Hindlimb muscle (tissue), 1 donor: ENCODE data around the gene LSM2. TPM values are rescaled to one million over a fixed set of nuclear protein-coding genes. Genes with fewer than 3 reads are reported as not detected.
"Not testable (repeated sequence)": the region's sequence is repeated elsewhere in the genome, so short reads cannot be mapped to it uniquely, and the experiment has no call there.

Source experiments
- DNase-seq: peaks from one replicate; pipeline ENCODE4 v3.0.0-alpha.2; 2013
- polyA plus RNA-seq: library from polyadenylated mRNA; unstranded; fragments of 120-200 nt; gene quantifications from one replicate; pipeline ENCODE4 v1.2.1, GENCODE V29; 2013; ENCODE audit not compliant: insufficient read length

LSM2 gene
- polyA plus RNA-seq, 1 donor = 51.7 TPM

DNA sequence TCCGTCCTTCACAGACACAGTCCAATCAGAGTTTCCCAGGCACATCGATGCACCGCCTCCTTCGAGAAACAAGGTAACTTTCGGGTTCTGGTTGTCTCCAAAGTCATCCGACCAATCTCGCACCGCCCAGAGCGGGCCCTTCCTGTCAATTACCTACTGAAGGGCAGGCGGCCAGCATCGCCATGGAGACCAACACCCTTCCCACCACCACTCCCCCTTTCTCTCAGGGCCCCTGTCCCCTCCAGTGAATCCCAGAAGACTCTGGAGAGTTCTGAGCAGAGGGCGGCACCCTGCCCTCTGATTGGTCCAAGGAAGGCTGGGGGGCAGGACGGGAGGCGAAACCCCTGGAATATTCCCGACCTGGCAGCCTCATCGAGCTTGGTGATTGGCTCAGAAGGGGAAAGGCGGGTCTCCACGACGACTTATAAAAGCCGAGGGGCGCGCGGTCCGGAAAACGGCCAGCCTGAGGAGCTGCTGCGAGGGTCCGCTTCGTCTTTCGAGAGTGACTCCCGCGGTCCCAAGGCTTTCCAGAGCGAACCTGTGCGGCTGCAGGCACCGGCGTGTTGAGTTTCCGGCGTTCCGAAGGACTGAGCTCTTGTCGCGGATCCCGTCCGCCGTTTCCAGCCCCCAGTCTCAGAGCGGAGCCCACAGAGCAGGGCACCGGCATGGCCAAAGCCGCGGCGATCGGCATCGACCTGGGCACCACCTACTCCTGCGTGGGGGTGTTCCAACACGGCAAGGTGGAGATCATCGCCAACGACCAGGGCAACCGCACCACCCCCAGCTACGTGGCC is 20.7 kb upstream of the LSM2 start, which contains the start of gene HSPA1B:
TSS of gene HSPA1B (plus strand) at position 453 of the 794 bp plus-strand sequence. CDS start at position 666, 213 bp downstream.
- peak; percentile 99 for DNase-seq

DNA sequence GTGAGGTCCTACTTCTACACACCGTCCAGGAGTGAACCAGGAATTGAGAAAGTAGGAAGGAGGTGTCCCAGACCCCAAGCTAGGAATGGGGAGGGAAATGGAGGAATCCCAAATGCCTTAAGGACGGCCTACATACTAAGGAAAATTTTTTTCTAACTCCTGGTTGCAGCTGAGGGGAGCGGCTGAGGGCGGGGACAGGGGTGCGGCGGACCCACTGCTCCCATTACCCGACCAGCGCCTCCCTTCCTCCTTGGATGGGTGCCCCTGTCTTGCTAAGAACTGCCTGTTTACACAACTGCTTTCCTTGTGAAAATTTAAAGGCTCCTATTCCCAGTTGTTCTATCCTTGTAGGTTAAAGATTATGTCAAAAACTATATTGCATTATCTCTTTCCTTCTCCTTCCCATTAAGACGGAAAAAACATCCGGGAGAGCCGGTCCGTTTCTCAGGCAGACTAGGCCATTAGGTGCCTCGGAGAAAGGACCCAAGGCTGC is 20.1 kb upstream of the LSM2 start:
- peak; percentile 94 for DNase-seq

DNA sequence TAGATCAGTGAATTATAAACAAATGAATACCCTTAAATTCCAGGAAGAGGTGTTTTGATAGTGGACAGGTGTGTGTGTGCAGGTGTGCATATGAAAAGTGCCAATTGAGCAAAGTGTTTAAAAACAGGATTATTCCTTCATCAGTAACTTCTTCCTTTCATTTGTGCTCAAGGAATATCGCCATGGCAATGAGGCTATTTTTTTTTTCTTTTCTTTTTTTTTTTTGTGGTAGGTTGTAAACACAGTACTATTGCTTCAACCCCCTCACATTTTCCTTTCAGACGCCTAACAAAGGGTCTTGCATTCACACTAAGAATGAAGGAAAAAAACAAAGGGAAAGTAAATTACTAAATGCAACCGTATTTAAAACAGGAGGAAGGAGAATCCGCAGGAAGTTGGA is 18.8 kb upstream of the LSM2 start:
- no peak for DNase-seq

DNA sequence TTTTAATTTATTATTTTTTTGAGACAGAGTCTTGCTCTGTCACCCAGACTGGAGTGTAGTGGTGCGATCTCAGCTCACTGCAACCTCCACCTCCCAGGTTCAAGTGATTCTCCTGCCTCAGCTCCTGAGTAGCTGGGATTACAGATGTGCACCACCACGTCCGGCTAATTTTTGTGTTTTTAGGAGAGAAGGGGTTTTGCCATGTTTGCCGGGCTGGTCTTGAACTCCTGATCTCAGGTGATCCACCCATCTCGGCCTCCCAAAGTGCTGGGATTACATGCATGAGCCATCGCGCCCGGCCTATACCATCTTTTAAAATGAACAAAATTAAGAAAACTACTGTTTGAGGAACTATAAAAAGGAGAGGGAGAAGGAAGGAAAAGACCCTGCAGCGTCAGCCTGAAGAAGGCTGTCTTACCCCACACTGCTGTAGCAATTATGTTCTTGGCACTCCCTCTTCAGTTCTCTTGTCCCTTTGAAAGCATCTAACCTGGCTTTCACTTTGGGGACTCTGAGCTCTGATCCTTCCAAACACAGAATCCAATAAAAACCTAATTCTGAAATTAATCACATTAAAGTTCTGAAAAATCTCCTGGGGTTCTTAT is 16.9 kb upstream of the LSM2 start:
- DNase-seq = not testable (repeated sequence)

DNA sequence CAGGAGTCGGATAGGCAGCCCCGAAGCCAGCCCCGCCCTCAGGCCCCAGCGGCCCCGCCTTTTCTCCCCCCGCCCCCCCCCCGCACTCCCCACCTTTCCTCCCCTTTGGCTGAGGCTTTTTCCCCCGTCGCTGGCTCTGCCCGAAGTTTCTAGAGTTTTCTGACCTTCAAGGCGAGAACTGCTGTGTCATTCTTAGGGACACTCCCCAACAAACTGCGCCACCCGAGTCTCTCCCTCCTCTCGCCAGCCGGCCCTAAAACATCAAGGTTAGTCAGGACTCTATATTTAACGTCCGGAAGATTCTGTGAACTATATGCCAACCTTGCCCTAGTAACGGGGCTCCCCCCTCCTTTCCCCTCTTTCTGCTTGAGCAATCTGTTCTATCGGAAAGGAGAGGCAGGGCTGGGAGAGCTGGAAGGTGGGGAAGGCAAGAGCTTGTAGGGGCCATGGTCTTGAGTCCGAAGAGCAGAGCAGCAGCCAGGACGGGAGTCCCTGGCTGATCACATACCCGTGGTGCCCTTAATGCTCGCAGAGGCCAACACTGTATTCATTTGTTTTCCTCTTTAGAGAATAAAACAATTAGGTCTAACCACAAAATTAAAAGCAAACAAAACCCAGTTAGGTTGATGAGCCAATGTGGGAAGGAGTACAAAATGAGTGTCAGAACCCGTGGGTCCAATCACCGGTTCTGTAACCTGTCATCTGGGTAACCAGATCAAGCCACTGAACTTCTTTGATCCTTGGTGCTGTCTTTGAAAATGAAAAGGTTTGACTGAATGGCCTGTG is 15.5 kb upstream of the LSM2 start:
- DNase-seq = peak; percentile 71

DNA sequence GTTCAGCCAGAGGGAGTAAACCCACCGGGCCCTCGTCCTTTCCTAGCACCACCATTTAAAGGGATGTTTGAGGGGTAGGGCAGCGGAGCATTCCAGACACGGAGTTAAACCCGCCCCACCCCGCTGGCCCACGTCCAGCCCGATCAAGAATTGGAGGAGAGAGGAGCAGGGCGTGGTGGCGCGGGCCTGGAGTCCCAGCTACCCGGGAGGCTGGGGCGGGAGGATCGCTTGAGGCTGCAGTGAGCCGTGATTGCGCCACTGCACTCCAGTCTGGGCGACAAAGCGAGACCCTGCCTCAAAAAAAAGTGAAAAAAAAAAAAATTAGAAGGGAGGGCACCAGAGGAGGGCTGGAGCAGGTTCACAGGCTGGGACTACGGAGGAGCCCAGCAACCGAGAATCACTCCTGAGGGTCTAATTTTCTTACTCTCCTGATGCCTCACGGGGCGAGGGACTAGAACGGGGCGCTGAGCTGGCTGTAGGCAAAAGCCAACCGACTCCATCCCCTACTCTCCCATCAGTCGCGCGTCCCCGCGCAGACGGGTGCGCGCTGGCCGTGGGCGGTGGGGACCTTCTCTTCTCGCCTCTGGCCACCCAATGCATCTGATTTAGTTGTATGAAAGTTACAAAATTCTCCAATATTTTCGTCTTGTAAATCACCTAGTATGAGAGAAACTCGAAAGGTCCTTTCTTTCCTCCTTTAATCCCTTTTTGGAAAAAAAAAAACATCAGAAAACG is 14.7 kb upstream of the LSM2 start:
- peak; percentile 73 for DNase-seq

DNA sequence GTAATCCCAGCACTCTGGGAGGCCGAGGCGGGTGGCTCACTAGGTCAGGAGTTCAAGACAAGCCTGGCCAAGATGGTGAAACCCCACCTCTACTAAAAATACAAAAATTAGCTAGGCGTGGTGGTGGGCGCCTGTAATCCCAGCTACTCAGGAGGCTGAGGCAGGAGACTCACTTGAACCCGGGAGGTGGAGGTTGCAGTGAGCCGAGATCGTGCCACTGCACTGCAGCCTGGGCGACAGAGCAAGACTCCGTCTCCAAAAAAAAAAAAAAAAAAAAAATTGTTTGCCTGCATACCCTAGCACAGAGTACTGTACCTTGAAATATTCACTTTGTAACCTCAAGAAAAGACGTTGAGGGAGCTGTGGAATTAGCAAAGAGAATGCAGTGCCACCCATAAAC is 13.6 kb upstream of the LSM2 start:
- not testable (repeated sequence) for DNase-seq

DNA sequence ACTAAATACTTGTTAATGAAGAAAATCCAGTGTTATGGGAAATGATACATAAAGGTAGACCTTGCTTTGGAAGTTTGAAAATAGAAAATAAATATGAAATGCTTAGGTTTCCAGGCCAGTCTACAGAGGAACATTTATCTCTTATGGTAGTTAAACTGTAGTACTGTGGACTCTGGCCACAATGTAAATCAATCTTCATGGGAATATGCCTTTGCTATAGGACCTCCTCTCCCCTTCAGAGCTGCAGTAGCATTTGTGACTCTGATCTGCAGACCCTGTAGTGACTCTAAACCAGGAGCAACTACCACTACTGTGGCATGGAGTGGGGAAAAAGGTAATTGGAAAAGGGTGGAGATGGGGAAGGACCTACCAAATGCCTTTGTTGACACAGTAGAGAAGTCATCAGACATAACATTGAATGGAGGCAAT is 13.1 kb upstream of the LSM2 start:
- DNase-seq = no peak

DNA sequence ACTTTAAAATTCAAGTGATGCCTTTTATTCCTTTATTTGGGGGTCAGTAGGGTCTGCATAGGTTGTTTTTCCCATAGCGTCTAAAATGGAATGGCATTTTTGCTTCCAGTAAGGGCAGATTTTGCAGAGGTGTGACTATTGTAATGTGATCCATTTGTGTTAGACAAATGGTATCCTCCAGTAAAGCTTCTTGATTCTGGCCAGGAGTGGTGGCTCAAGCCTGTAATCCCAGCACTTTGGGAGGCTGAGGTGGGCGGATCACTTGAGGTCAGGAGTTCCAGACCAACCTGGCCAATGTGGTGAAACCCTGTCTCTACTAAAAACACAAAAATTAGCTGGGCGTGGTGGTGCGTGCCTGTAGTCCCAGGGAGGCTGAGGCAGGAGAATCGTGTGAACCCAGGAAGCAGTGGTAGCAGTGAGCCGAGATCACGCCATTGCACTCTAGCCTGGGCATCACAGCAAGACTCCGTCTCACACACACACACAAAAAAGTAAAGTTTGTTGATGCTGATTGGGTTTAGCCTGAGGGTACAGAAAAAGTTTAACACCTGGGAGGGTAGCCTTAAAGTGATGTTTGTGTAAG is 11.3 kb upstream of the LSM2 start:
- DNase-seq = not testable (repeated sequence)

DNA sequence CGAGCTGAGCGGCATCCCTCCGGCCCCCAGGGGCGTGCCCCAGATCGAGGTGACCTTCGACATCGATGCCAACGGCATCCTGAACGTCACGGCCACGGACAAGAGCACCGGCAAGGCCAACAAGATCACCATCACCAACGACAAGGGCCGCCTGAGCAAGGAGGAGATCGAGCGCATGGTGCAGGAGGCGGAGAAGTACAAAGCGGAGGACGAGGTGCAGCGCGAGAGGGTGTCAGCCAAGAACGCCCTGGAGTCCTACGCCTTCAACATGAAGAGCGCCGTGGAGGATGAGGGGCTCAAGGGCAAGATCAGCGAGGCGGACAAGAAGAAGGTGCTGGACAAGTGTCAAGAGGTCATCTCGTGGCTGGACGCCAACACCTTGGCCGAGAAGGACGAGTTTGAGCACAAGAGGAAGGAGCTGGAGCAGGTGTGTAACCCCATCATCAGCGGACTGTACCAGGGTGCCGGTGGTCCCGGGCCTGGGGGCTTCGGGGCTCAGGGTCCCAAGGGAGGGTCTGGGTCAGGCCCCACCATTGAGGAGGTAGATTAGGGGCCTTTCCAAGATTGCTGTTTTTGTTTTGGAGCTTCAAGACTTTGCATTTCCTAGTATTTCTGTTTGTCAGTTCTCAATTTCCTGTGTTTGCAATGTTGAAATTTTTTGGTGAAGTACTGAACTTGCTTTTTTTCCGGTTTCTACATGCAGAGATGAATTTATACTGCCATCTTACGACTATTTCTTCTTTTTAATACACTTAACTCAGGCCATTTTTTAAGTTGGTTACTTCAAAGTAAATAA is 10.6 kb upstream of the LSM2 start:
- DNase-seq = not testable (repeated sequence)

DNA sequence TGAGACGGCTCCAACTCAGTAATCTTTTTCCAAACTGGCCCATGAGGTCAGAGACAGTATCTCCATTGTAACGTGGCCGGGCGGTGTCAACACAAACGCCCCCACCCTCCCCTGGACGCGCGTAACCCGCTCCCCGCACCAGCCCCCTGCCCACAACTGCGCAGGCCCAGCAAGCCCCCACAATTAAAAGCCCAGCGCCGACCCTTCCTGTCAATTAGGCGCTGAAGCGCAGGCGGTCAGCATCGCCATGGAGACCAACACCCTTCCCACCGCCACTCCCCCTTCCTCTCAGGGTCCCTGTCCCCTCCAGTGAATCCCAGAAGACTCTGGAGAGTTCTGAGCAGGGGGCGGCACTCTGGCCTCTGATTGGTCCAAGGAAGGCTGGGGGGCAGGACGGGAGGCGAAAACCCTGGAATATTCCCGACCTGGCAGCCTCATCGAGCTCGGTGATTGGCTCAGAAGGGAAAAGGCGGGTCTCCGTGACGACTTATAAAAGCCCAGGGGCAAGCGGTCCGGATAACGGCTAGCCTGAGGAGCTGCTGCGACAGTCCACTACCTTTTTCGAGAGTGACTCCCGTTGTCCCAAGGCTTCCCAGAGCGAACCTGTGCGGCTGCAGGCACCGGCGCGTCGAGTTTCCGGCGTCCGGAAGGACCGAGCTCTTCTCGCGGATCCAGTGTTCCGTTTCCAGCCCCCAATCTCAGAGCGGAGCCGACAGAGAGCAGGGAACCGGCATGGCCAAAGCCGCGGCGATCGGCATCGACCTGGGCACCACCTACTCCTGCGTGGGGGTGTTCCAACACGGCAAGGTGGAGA is 8.5 kb upstream of the LSM2 start, which contains the start of the genes HSPA1A and HSPA1L:
TSS of gene HSPA1A (plus strand) at position 519 of the 814 bp plus-strand sequence. CDS start at position 733, 214 bp downstream.
TSS of gene HSPA1L (minus strand) at position 259 of the 814 bp plus-strand sequence. CDS start 3,311 bp downstream, outside the sequence.
- peak; percentile 97 for DNase-seq

DNA sequence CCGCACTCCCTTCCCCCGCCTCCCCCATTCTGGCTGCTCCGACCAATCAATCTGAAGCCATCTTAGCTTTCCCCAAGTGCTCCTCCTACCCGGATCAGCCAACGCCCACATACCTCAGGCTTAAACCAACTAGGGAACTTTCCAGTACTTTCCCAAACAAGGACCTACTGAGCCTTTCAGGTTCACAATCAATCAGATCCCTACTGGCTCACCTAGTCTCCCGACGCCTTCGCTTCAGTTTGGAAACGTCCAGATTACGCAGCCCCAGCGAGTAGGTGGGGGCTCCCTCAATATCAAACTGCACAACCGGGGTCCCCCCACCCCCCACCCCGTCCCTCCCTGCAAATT is 7.9 kb upstream of the LSM2 start:
- DNase-seq = peak; percentile 98

DNA sequence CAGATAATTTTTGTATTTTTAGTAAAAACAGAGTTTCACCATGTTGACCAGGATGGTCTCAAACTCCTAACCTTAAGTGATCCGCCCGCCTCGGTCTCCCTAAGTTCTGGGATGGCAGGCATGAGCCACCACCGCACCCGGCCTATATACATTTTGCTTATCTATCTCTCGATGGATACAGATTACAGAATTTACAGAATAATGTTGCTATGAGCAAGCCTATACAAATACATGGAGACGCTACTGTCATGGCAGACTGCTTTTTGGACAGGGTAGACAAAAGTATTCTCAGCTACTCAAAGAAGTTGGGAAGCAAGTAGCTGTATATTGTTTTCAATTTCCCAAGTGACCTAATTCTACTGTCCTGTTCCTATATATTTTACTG is 6.7 kb upstream of the LSM2 start:
- DNase-seq = no peak

DNA sequence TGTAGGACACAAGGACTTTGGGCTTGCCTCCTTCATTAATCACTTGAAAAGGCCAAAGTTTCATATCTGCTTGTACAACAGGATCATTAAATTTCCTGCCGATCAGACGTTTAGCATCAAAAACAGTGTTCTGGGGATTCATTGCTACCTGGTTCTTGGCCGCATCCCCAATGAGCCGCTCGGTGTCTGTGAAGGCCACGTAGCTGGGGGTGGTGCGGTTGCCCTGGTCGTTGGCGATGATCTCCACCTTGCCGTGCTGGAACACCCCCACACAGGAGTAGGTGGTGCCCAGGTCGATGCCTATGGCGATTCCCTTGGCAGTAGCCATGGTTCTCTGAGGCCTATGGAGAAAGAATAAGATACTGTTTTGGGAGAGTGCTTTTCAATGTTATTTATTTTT is 4.9 kb upstream of the LSM2 start:
- DNase-seq = no peak

DNA sequence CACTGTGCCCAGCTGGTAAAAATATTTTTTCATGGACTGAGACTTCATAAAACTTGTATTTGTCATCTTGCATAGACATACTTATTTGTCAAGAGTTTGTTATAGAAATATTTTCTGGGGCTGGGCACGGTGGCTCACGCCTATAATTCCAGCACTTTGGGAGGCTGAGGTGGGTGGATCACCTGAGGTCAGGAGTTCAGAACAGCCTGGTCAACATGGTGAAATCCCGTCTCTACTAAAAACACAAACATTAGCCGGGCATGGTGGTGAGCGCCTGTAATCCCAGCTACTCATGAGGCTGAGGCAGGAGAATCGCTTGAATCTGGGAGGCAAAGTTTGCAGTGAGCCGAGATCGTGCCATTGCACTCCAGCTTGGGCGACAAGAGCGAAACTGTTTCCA is 1.8 kb upstream of the LSM2 start:
- not testable (repeated sequence) for DNase-seq

DNA sequence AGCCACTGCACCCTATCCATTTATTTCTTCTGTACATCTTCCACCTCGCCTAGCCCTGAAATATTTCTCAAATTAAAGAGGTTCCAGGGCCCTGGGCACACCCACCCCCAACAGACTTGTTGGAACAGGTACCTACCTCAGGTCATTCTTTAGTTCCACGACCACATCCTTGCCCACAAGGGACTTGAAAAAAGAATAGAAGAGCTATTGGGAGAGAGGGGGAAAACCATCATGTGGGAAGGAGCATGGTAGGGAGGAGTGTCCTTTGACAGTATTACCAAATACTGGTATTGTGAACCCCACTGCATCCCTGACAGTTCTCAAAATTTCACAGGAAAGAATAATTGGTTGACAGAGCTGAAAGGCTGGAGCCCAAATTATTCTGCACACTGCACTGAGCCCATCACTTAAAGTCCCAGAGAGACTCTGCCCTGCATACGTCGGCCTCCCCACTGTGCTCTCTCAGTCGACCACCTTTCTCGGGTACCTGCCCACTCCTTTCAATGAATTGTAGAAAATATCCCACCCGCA is 762 bp downstream of the LSM2 start:
- no peak for DNase-seq

DNA sequence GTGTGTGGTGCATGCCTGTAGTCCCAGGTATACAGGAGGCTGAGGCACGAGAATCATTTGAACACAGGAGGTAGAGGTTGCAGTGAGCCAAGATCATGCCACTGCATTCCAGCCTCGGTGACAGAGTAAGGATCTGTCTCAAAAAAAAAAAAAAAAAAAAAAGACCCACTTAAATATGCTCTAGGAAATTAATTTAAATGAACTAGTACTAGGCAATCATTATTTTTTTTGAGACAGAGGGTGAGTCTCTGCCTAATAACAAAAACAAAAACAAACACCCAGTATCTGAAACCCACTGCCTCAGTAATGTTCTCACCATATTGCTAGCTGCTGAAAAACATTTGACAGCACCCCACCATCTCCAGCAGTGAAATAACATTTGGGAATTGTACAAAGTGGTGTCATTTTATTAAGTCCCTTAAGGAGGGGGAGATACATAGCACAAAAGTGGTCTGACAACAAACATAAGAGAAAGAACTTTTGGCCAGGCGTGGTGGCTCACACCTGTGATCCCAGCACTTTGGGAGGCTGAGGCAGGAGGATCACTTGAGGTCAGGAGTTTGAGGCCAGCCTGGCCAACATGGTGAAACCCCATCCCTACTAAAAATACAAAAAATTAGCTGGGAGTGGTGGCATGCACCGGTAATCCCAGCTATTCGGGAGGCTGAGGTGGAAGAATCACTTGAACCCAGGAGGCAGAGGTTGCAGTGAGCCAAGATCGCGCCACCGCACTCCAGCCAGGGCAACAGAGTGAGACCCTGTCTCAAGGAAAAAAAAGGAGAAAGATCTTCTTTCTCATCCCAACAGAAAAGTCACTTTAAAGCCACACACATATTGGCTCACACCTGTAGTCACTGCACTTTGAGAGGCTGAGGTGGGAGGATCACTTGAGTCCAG is 5.5 kb downstream of the LSM2 start:
- DNase-seq = not testable (repeated sequence)

DNA sequence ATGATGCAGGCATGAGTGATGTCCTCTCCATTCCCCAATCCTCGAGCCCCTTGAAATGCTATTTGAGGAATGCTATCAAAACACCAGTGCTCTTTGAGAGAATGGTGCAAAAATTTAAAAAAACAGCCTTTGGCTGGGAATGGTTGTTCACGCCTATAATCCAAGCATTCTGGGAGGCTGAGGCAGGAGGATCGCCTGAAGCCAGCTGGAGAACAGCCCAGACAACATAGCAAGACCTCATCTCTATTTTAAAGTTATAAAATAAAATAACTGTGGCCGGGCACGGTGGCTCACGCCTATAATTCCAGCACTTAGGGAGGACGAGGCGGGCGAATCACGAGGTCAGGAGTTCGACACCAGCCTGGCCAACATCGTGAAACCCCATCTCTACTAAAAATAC is 7.0 kb downstream of the LSM2 start:
- DNase-seq = peak; percentile 34

DNA sequence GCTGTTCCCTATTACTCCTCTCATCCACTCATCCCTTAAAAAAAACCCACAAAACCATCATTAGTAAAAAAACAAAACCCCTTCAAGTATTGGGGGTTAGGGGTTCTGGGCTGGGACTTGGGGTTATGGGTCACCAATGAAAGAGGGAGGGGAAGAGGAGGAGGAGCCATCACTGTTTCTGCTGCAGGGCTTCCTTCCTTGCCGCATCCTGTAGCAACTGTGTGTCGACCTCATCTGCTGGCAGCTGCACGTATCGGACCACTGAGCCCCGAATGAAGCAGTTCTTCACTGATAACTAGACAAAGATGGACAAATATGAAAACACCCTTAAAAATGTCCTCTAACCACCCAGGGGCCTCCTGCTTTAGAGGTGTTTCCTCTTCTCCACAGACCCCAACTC is 9.2 kb downstream of the LSM2 start:
- DNase-seq = no peak
